GM20431 (cell line): ENCODE data around the gene LUC7L.
"Not testable (repeated sequence)": the region's sequence is repeated elsewhere in the genome, so short reads cannot be mapped to it uniquely, and the experiment has no call there.

ENCODE experiments used
- in situ Hi-C: fragments of 300-500 bp; cut with MseI, MboI; formaldehyde crosslinking; loops from one replicate; pipeline ENCODE4 v1.15.0; 2020; ENCODE audit warnings: low sequenced_read_pairs; ENCODE audit not compliant: unreplicated experiment

LUC7L gene, protein sequence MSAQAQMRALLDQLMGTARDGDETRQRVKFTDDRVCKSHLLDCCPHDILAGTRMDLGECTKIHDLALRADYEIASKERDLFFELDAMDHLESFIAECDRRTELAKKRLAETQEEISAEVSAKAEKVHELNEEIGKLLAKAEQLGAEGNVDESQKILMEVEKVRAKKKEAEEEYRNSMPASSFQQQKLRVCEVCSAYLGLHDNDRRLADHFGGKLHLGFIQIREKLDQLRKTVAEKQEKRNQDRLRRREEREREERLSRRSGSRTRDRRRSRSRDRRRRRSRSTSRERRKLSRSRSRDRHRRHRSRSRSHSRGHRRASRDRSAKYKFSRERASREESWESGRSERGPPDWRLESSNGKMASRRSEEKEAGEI

DNA sequence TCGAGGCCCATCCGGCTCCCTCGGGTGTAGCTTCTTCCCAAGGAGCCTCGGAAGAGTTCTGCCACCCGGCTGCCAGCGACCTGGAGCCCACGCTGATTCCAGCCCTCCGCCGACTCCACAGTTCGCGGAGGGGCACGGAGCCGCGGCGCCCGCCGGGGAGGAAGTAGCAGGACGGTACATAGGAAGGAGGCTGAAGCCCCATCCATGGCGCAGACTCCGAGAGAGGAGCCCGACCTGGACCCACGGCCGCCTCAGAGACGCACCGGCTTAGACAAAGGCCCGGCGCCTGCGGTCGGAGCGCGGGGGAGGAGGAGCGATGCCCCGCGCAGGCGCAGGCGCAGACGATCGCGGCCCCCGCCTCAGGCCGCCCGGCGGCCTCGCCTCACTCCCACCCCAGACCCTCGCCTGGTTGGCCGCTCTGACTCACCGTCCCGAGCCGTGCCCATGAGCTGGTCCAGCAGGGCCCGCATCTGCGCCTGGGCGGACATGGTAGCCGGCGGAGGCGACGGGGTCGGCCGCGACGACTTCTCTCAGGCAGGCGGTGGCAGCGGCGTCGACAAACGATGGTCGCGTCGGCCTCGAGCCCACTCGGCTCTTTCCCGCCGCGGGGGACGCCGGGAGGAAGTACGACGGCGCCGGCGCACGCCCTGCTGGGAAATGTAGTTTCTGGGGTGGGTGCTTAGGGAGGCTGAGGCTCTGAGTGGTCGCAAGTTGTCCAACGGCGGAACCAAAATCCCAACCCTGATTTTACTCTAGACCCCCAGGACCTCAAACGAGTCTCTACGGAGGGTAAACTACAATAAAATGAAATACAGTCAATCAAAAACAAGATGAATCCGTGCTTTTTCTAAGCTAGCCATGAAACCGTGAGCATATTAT lies at the start of gene LUC7L:
LUC7L (minus strand) TSS at position 598 of the 879 bp plus-strand sequence; CDS start at position 488, 110 bp downstream.
- in situ Hi-C loops: no loop called here

DNA sequence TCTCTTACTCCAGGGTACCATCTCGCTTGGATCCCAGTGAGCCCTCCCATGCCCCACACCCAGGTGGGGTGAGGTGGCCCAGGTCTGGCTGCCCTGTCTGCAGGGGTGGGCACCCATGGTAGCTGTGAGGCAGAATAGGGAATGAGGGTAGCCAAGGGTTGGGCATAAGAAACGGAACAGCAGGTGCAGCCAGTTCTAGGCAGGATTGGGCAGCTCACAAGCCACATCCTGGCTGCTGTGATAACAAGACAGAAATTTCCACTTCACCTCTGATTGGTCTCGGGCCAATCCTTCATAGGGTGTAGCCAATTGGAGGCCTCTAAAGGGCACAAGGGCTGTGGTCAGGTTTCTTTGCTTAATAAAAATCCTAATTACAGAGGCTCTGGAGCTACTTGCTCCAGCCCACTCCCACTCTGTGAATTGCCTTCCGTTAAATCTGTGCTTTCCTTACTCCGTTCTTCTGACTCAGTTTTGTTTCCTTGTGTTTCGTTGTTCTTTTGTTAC lies 49.7 kb upstream of the LUC7L start:
- in situ Hi-C loops: no loop called here

DNA sequence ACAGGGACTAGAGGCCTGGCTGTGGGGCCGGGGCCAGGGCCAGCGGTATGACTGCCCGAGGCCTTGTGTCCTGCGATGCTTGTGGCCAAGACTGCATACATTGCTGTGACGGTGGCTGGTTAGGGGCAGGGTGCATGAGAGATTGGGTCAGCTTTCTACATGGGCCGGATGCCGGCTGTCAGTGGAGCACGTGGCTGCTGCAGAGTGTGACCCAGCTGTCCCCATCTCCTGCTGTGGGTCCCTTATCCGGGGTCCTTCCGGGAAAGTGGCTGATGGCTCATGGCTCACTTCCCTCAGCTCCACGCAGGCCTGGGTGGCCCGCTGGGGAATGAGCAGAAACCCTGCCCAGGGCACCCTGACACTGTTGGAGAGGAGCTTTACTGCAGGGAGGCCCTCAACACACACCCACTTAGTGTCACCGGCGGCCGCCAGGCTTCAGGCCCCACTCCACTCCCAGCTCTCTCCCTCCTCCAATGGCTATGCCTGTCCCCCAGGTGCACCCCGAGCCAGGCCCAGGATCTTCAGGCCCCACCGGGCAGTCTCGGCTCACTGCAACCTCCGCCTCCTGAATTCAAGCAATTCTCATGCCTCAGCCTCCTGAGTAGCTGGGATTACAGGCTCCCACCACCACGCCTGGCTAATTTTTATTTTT lies 47.3 kb upstream of the LUC7L start:
- in situ Hi-C loops: no loop called here

DNA sequence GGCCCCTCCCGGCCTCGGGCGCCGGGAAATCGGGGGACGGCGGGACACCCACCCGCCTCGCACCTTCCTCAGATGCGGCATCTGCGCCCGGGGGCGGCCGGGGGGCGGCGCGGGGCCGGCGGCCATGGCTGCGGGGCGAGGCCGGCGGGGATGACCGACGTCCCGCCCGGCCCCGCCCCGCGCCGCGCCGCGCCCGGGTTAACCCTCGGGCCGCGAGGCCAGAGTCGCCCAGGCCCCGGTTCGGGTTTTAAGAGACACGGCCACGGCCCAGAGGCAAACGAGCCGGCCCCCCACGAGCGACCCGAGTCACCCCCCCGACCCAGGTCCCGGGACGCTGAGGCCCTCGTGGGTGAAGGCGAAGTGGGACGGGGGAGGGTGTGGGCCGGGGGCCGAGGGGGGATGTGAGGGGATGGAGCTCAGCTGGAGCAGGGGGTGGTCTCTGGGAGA lies 46.6 kb upstream of the LUC7L start, which contains the start of gene RGS11:
RGS11 (minus strand) TSS at position 159 of the 447 bp plus-strand sequence; CDS start at position 126, 33 bp downstream.
- in situ Hi-C loops: no loop called here

DNA sequence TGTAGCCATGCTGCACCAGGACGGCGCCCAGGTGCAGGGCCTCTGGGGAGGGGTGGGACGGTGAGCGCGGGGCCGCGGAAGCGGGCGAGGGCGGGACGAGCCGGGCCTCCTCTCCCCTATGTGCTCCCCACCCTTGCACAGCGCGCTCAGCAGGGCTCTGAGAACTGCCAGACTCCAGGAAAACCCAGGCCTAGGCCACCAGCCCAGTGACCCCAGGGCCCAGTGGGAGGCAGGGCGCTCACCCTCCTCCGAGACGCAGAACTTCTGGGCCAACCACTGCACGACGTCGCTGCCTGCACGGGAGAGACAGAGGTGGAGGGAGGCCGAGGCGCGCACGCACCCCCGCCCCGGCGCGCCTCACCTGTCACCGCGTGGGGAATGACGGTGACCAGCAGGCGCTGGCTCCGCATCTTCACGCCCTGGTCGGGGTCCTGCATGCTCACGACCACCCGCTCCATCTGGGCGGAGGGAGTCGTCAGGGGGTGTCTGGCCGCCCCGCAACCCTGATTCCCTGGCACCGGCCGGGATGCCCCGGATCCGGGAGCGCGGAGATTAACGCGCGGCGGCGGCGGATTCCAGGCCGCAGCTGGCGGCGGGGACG lies 45.9 kb upstream of the LUC7L start:
- in situ Hi-C loops: no loop called here

DNA sequence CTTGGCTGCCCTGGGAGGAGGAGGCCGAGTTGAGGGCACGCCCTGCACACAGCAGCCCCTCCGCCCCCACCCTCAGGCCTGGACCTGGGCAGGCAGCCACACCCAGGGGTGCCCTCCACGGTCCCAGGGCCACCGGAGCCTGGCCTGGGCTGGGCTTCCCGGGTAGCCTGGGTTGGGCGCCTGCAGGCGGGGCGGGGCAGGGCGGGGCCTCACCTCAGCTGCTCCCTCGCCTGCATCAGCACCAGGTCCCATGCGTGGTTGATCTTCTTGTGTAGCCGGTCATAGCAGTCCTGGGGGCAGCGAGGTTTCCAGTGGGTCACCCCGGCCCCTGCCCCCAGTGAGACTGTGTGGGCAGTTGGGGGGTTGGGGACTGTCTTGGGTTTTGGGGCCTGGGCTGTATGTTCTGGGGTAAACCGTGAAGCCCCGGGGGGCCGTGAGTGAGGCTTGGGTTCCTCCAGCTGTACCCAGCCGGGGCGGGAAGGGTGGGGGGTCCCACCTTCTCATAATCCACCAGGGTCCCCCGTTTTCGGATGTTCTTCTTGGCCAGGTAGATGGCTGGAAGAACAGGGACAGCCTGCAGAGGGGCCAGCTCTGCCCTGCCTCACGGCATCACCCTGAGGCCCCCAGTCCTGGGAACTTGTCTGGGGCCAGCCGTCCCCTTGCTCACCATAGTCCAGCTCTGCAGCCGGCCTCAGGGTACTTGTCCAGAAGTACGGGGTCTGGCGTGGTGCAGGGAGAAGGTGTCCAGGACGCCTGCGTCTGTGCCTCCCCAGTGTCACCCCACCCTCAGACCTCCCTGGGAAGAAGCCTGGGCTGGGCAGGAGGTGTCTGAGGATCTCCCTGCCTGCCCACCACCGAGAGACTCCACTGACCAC lies 44.5 kb upstream of the LUC7L start:
- in situ Hi-C loops: no loop called here

DNA sequence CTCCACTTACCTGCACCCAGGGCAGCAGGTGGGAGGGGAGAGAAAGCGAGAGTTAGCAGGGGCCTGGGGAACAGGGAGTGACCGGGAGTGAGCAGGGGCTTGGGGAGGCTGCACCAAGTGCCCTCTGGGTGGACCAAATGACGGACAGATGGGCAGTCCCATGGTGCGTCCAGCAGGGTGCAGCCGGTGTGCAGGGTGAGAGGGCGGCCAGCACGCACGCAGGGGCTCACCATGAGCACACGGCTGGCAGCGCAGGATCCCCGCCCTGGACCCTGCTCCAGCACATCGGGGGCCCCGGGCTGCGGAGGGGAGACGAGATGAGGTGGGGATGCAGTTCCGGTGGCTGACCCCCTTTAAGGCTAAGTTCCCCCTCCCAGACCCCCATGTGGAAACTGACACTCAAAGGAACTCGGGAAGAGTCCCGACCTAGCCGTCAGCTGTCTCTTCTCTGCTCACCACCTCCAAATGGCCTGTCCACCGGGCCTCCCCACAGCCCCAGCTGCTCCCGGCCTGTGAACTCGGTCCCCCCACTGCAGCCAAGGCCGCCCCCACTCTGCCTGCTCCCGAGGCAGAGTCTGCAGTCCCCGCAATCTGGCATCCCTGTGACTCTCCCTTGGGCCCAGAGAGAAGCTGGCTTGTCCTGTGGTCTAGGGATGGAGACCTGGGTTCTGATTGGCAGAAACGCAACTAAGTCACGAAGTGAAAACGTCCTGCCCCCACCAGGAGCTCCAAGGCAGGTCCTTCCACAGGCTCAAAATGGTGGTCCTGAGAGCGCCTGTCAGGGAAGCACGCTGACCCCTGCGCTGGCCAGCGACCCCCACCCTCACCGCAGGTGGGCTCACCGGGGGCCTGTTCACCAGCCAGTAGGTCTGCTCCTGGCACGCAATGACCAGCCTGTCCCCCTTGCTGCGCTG lies 43.6 kb upstream of the LUC7L start:
- in situ Hi-C loops: no loop called here

DNA sequence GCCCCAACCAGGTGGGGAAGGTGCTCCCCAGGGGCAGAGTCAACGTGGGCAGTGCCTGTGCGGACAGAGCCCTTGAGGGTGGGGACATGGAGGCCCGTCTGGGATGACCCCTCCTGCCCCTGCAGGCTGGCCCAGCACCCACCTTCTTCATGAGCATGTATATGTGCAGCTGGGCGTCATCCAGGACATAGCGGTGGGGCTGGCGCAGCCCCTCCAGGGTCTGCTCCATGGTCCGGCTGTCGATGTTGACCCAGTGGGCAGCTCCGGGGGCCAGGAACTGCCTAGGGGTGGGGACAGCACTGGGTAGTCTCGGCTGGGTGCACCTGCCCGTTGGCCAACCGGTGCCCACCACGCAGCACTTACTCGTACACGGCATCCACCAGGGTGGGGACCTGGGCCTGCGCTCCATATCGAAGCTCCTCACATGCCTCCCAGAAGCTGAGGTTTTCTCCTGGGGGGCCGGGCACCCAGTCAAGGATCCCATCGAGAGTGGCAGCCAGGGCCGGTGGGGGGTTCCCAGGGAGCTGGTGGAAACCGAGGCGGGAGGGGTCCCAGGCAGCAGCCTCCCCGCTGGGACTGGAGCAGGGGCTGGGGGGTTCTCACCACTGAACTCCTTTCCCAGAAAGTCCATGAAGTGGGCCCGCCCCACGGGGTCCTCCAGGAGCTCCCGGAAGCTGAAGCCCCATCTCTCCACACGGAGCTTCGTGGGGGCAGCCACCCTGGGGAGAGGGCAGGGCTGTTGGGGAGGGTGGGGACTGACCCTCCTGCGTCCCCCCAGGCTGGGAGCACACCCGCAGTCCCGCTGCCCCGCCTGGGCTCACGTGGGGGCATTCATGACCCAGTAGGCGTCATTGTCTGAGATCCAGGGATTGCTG lies 41.4 kb upstream of the LUC7L start:
- in situ Hi-C loops: no loop called here

DNA sequence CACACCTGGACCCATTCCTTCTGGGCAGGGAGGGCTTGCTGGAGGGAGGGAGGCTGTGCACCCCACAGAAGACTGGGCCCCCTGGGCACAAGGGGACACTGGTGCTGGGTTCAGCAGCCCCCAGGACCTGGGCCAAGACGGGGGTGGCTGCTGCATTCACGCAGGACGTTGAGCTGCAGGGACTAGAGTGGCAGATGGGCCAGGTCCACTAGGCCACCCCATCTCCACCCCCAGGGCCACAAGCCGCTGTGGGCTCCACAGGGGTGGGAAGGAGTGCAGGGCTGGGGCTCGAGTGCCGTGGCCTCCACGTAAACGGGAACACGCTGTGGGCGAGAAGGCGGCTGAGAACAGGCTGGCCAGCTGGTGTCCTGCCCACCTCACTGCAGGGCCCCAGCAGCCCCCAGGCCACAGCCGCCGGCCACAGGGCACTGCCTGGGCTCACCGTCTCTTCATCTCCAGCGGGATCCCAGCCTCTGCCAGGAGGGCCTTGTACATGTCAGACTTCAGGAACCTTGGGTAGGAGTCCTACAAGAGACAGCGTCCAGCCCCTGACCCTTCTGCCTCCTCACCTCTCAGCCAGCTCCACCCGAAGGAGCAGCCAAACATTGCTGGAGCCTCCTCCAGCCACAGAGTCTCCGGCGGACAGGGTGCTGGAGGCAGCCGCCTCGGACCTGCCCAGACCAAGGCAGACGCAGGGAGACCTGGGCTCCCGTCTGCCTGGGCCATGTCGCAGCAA lies 40.0 kb upstream of the LUC7L start:
- in situ Hi-C loops: no loop called here

DNA sequence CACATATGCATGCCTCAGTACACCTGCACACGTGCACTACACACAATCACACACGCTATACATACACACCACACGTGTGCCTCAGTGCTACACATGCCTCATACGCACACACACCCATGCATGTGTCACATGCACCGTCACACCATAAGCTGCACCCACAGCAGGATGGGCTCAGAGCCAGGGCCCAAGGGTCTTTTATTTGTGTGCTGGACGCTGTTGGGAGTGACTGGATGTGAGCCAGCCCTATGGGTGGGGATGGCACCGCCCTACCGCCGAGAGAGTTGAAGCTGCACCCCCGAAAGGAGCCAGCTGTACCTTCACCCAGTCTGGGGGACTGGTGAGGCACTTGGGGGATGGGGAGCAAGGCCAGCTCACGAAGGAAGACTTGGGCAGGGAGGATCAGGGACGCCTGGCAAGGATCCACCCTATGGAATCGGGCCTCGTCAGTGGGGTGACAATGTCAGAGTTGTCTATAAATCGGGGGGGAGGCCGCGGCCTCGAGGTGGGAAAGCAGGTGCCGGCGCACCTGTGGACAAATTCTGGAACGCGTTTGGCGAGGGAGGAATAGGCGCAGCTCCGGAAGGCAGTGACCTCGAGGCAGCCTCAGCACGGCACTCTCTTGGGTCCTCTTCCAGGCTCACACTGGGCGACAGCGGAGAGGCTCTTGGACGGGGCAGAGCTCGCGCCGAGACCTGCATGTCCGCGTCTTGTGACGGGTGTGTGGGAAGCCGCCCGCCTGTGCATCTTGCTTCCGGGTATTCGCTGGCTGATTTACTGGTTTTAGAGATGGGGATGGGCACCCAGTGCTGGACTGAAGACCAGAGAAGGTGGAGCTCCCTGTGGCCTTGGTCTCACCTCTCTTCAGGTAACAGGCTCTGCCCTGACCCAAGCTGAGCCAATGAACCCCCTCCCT lies 39.1 kb upstream of the LUC7L start:
- in situ Hi-C loops: no loop called here

DNA sequence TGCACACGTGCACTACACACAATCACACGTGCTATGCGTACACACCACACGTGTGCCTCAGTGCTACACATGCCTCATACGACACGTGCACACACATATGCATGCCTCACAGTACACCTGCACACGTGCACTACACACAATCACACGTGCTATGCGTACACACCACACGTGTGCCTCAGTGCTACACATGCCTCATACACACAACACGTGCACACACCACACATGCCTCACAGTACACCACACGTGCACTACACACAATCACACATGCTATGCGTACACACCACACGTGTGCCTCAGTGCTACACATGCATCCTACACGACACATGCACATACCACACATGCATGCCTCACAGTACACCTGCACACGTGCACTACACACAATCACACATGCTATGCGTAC lies 38.3 kb upstream of the LUC7L start:
- in situ Hi-C loops: not testable (repeated sequence)

DNA sequence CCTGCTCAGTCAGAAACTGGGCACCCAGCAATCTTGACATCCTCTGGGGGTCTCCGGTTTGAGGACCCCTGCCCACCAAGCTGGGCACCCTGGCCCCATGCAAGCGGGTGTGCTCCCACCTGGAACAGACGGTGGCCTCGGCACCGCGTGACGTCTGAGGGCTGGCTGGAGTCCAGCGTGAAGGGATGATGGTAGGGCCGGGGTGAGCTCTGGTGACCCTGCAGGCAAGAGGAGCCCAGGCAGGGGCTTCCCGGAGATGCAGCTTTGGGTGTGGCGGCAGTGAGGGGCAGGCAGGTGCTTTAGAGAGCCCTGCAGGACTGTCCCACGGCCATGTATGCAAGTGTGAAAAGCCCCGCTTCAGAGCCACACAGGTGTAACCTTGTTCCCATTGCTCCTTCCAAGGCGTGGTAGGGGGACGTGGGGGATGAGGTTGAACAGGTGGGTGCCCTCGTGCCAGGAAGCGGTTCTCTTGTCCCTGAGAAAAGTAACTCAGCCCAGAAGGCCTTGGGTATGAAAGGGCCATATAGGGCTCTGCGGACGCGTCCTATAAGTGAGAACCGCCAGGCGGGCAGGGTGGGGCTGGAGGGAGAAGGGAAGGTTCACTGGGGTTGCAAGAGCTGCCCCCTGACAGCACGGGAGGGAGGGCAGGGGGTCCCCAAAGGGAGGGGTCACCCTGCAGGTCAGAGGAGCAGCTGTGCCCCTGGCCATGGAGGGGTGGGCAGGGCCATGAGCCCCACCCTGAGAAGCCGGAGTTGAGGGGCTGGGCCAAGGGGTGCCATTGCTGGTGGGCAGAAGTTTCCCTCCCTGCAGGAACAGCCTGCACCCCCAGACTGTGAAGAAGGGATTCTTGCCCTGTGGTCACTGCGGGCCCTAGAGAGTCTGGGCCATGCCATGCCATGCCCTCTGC lies 37.3 kb upstream of the LUC7L start:
- in situ Hi-C loops: no loop called here

DNA sequence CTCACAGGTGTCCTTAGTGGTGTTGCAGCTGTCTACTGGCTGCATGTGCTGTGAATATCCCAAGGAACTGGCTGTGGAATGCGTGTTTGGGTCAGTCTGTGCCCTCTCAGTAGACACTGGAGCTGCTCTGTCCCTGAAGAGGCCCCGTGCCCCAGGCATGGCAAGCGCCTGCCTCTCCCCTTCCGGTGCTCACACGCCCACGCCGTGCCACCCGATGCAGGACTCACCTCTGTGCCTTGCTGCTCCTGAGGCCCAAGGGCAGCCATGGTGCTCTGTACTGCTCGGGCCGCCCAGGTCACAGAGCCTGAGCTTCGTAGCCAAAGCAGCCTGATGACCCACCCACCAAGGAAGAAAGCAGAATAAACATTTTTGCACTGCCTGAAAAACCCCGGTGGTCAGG lies 36.5 kb upstream of the LUC7L start:
- in situ Hi-C loops: no loop called here

DNA sequence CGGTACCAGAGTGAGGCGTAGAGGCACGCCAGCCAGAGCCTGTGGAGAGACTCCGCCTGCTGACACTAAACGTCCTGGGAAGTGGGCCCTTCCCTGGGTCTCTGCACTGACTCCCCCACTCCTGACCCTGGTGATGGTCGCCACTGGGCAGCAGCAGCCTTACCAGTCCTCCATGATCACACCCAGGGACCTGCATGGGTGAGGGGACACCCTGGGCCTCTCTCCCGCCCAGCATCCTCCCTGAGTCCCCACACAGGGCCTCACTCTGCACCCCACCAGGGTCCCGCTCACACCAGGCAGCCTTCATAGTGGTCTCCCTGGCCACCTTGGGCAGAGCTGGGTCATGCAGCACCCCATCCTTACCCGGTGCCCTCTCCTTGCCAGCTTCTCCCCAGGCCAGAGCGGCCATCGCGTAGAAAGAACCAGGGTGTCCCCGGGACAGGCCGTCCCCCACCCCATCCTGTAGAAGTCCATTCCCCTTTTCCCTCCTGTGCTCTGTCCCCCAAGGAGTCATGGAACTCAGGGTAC lies 35.8 kb upstream of the LUC7L start:
- in situ Hi-C loops: no loop called here
